HG03469 (cell line): ENCODE results near the gene DENND5B.
"Not testable (repeated sequence)": the region's sequence is repeated elsewhere in the genome, so short reads cannot be mapped to it uniquely, and the experiment has no call there.

Source experiments
- ATAC-seq: cut with Tn5 transposase; IDR thresholded peaks from one replicate; pipeline ENCODE4 v1.9.1; 2021; ENCODE audit warnings: mild to moderate bottlenecking, moderate library complexity, moderate number of reproducible peaks; ENCODE audit not compliant: unreplicated experiment

DENND5B gene

GRCh38 chr12:31594681-31595080, 3.7 kb upstream of the DENND5B start:
- ATAC-seq = no peak

DNA sequence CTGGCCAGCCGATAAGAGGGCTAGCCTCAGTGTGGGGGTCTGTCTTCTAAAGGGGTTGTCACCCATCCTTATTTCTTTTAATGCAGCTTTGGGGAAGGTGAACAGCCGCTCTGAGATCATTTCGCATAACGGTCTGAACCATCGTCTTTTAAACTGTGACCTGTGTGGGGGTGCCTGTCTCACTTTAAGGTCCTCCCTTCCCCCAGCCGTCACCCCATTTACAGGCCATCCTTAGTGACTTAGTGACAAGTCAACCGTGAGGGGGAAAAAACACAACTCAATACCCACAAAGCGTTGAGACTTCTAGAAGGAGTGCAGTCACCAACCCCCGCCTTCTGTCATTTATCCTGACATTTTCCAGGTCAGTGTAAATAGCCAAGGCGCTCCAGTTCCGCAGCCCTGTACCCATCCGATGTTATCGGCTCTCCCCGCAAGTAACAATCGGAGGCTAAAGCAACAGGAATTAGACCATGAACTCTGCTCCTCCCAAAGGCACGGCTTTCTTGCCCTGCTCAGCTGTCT, 505 bp upstream of the DENND5B start:
- ATAC-seq = no peak

- ATAC-seq = peak; percentile 21
Measured at GRCh38 chr12:31589904-31590641, 863 bp downstream of the DENND5B start.

- ATAC-seq = no peak
Measured at GRCh38 chr12:31589598-31589903, 1.4 kb downstream of the DENND5B start.

DNA sequence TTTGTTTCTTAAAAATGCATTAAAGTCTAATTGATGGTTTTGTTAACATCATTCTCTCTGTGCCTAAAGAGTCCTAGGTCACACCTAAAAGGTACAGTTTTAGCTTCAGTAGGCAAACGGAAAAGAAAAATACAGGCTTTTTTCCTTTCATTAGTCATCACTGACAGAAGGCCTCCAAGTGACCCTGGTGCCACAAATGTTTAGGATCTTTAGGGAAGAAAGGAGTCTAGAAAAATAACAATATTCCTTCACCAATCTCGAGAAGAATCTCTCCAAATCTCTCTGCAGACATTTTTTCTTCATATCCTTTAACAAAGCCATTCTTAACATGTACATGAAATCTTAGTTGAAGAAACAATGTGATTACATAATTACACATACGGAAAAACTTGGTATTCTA, 2.0 kb downstream of the DENND5B start:
- ATAC-seq = no peak

DNA sequence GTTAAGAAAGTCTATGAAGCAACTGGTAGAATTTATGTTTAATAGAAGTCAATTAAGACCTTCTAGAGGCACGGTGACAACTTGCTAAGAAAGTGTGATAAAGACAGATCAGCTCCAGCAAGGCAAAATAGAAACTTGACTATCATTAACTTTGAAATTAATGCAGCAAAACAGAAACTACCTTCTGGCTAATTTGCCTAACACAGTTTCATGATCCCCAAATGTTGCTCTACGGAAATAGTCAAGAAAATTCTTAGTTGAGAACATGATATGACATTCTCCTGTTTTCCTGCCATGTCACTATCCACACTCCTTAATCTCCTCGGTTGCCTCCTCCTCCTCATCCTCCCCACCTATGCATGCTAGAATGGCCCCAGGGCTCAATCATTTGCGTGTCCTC, 4.2 kb downstream of the DENND5B start:
- no peak for ATAC-seq

DNA sequence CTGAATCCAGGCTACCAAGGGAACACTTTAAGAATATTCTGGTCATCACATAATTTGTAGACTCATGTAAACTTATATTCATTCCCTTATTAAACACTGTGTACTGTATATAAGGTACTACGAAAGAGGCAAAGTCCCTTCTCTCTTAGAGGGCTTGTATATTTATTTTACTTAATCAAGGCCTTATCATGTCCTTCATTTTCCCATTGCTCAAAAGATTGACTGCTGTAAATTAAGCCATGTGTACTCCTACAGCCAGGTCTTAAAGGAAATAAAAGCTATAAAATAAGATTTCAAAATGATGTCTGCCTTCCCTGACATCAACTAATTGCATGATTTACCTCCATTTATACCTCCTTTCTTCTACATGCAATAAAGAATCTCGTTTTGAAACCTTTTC, 5.0 kb downstream of the DENND5B start:
- ATAC-seq = no peak

DNA sequence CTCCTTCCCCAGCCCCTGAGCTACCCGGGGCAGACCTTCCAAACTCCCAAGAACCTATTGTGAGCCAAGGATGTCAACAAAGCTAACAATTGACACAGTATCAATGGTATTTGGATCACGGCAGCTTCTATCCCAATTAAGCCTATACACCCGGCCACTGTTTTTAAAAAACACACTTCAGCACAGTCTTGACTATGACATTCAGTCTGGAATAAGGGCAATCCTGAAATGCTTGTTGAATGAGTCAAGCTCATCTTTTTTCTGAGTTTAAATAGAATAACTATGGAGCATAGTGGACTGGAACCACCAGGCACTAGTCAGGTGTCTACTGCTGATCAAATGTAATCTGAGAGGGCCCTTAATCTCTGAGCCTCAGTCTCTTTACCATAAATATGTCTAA, 5.7 kb downstream of the DENND5B start:
- no peak for ATAC-seq

DNA sequence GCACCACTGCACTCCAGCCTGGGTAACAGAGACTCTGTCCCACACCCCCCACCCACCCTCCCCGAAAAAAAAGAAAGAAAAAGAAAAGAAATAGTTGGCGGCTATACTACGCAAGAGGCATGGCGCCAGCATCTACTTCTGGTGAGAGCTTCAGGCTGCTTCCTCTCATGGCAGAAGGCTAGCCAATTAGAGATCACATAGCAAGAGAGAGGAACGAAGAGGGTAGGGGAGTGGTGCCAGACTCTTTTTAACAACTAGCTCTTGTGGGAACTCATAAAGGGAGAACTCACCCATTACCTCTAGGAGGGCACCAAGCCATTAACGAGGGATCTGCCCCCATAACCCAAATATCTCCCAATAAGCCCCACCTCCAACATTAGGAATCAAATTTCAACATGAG, 6.2 kb downstream of the DENND5B start:
- no peak for ATAC-seq

DNA sequence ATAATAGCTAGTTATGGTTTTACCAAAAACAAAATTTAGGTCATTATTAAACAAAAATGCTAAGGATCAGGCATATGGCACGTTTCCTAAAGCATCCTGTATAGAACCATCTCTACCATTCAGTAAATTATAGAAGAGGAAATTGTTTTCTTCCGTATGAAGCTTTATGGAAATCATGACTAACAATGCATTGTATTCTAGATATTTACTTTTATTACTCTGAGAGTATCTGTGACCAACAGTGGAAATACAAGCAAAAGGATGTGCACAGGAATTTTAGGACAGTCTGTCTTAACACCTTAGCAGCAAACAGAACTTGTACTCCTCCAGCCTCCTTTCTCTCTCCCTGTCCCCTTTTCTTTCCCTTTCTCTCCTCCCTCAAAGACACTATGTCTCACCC, 7.1 kb downstream of the DENND5B start:
- no peak for ATAC-seq

DNA sequence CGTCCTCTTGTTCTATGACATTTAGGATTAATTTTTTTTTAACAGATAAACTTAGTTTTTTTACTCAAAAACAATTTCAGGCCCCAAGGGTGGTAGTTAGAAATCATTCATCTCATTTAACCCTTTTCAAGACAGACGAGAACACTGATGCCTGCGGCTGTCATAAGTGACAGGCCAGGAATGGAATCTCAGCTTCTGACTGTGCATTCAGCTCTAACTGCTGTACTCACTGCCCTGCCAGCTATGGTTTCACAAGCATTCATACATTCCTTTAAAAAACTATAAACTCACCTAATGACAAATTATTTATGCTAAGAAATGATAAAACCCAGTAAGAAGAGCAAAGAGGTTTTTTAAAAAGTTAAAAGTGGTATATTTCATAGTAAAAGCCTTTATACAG, 8.8 kb downstream of the DENND5B start:
- ATAC-seq = no peak

- ATAC-seq = no peak
Measured at GRCh38 chr12:31578632-31579031, 12.3 kb downstream of the DENND5B start.

GRCh38 chr12:31574803-31575575, 15.9 kb downstream of the DENND5B start:
- ATAC-seq = no peak

DNA sequence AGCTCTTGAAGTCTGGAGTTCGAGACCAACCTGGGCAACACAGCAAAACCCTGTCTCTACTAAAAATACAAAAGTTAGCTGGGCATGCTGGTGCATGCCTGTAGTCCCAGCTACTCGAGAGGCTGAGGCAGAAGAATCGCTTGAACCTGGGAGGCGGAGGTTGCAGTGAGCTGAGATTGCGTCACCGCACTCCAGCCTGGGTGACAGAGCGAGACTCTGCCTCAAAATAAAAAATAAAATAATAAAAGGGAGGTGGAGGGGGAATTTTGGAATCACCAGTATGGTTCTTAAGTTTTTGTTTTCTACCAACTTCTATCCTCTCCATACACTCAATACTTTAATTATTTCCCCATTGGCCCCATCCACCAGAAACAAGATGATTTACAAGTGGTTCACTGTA, 16.6 kb downstream of the DENND5B start:
- not testable (repeated sequence) for ATAC-seq

GRCh38 chr12:31572900-31573600, 17.9 kb downstream of the DENND5B start:
- no peak for ATAC-seq

- ATAC-seq = no peak
Measured at GRCh38 chr12:31570880-31571279, 20.1 kb downstream of the DENND5B start.

GRCh38 chr12:31569517-31569916, 21.4 kb downstream of the DENND5B start:
- not testable (repeated sequence) for ATAC-seq

- ATAC-seq = no peak
Measured at GRCh38 chr12:31568498-31568897, 22.4 kb downstream of the DENND5B start.

- ATAC-seq = no peak
Measured at GRCh38 chr12:31567029-31567428, 23.9 kb downstream of the DENND5B start.

GRCh38 chr12:31566547-31566946, 24.4 kb downstream of the DENND5B start:
- ATAC-seq = no peak

- ATAC-seq = no peak
Measured at GRCh38 chr12:31562594-31563328, 28.2 kb downstream of the DENND5B start.
